Testis (tissue), 3 donors: Measurements from ENCODE around the gene CTNNA1. TPM values are rescaled to one million over a fixed set of nuclear protein-coding genes. Genes with fewer than 3 reads are reported as not detected.

Source experiments
- DNase-seq: peaks from one replicate; pipeline ENCODE4 v3.0.0-alpha.2; 2019
- H3K27ac ChIP-seq, 2 donors: fragments of 200-600 bp; sonication (generic); one replicate each; pipeline ENCODE4 v1.5.1; 2019
- H3K27me3 ChIP-seq: fragments of 200-600 bp; sonication (generic); one replicate; pipeline ENCODE4 v1.5.1; 2019
- H3K36me3 ChIP-seq: fragments of 200-600 bp; sonication (generic); one replicate; pipeline ENCODE4 v1.5.1; 2017; ENCODE audit warnings: low read depth; ENCODE audit errors: missing control alignments
- H3K4me1 ChIP-seq: fragments of 200-600 bp; sonication (generic); one replicate; pipeline ENCODE4 v1.5.1; 2019
- H3K4me3 ChIP-seq, 2 donors: fragments of 200-600 bp; sonication (generic); one replicate each; pipeline ENCODE4 v1.5.1; 2017 to 2019
- H3K9me3 ChIP-seq: fragments of 200-600 bp; sonication (generic); one replicate; pipeline ENCODE4 v1.5.1; 2017
- POLR2A ChIP-seq: fragments of 450-650 bp; IDR thresholded peaks from one replicate; pipeline ENCODE4 v1.6.1; 2017; ENCODE audit warnings: antibody characterized with exemption, mild to moderate bottlenecking, moderate library complexity
- WGBS, 2 donors: methylation state at CpG; one replicate each; pipeline ENCODE4 v1.1.5; 2018; 5-methylcytosine and 5-hydroxymethylcytosine counted together
- intact Hi-C: fragments of 100-400 bp; cut with DNase I; formaldehyde crosslinking; loops from one replicate; pipeline ENCODE4 v1.15.1; 2023; ENCODE audit warnings: low total_unique reads
- polyA plus RNA-seq: library from polyadenylated mRNA; stranded (reverse); fragments of 350-450 nt; fragmentation: Illumina TruSeq; extraction: RNeasy Lipid Tissue Mini Kit (QIAGEN cat#74804); gene quantifications from one replicate; pipeline ENCODE4 v1.2.3, GENCODE V29; 2014; ENCODE audit warnings: low read depth, low replicate concordance; ENCODE audit not compliant: insufficient read depth
- total RNA-seq, 2 donors: library from RNA; depleted of rRNA; stranded (reverse); fragments of >200 nt; gene quantifications; one replicate each; pipeline ENCODE4 v1.2.3, GENCODE V29; 2016
- TF ChIP-seq, protein P1 (sequence below), 3 experiments: fragments of 450-650 bp in 2 of 3; fragments of 200-600 bp in 1 of 3; sonication (generic) in 1 of 3; IDR thresholded peaks; one replicate each; pipeline ENCODE4 v1.5.1; 2016 to 2019; ENCODE audit warnings: antibody characterized with exemption in 3 of 3, mild to moderate bottlenecking in 2 of 3, moderate library complexity in 1 of 3

Gene CTNNA1
- total and polyA plus RNA-seq, 3 donors from 2014 or later: 107 to 154 (median 135) TPM

DNA sequence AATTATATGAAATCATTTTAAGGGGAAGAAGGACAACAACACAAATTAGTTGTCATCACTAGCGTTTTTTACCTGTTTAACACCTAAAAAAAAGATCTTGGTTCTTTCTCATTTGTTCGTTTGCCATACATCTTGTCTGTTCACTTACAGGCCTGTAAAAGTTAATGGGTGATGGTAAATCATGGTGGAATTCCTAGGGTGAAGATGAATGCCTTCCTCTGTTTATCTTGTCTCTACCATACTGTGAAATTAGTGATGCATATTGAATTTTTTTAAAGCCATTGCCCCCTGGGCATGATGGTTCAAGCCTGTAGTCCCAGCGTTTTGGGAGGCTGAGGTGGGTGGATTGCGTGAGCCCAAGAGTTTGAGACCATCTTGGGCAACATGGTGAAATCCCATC lies 75.3 kb downstream of the CTNNA1 start:
- H3K27ac ChIP-seq: no peak overlapping the region
- H3K9me3 ChIP-seq: no peaks in the 10 kb centered on the region
- WGBS, 2 donors: 80 to 84% methylated on average over 4 of the region's 4 CpGs
- DNase-seq: no peak
- TF ChIP-seq POLR2A: no peak
- TF ChIP-seq, protein P1, sequence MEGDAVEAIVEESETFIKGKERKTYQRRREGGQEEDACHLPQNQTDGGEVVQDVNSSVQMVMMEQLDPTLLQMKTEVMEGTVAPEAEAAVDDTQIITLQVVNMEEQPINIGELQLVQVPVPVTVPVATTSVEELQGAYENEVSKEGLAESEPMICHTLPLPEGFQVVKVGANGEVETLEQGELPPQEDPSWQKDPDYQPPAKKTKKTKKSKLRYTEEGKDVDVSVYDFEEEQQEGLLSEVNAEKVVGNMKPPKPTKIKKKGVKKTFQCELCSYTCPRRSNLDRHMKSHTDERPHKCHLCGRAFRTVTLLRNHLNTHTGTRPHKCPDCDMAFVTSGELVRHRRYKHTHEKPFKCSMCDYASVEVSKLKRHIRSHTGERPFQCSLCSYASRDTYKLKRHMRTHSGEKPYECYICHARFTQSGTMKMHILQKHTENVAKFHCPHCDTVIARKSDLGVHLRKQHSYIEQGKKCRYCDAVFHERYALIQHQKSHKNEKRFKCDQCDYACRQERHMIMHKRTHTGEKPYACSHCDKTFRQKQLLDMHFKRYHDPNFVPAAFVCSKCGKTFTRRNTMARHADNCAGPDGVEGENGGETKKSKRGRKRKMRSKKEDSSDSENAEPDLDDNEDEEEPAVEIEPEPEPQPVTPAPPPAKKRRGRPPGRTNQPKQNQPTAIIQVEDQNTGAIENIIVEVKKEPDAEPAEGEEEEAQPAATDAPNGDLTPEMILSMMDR (IDR thresholded peaks at IDR 0.05): no peak
- H3K27me3 ChIP-seq: no peaks in the 10 kb centered on the region
- no peak overlapping the region for H3K4me3 ChIP-seq
- no peaks in the 10 kb centered on the region for H3K4me1 ChIP-seq
- H3K36me3 ChIP-seq: no peaks in the 10 kb centered on the region
- intact Hi-C loops: no loop called here

DNA sequence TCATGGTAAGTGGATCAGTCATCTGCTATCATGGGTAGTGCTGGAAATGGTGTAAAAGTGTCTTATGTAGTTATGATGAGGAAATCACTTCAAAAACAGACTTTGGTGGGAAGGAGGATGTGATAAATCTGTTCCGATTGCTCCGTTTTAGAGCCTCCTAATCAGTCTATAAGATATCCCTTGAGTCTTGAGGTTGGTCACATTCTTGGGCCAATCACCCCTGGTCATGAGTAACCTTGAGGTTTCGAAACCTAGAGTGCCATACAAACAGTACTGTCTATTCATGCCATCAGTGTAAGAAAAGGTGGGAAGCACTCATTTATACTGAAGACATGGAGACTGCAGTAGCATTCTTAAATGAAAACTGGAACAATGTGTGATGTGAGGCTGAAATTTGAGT lies 76.1 kb downstream of the CTNNA1 start:
- Histone ChIP-seq H3K4me1 (no peaks in the 10 kb centered on the region), H3K4me3 (no peak overlapping the region), H3K27ac (no peak overlapping the region), H3K36me3 (no peaks in the 10 kb centered on the region), H3K27me3 (no peaks in the 10 kb centered on the region), H3K9me3 (no peaks in the 10 kb centered on the region)
- TF ChIP-seq POLR2A: no peak
- TF ChIP-seq, protein P1 (IDR thresholded peaks at IDR 0.05): no peak
- intact Hi-C loops: no loop called here
- WGBS, 2 donors: 79 to 86% methylated on average over 3 of the region's 3 CpGs
- DNase-seq: no peak

DNA sequence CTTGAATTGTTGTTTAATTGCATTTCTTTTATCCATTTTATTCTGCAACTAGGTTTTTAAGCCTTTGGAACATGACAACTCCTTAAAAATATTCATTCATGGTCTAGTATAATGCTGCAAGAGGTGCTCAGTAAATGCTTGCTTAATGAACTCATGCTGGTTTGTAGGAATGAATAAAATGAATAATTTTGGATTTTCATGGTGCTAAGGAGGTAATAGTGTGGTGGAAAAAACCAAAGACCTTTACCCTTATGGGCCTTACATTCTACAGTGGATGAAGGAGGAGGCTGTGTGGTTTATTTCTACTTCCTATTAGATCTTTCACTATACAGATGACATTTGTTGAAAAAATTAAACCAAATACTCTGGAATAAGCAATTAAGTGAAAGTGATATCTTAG lies 78.5 kb downstream of the CTNNA1 start:
- Histone ChIP-seq H3K36me3 (no peaks in the 10 kb centered on the region), H3K4me3 (no peak overlapping the region), H3K4me1 (no peaks in the 10 kb centered on the region), H3K27ac (no peak overlapping the region), H3K9me3 (no peaks in the 10 kb centered on the region), H3K27me3 (no peaks in the 10 kb centered on the region)
- intact Hi-C loops: no loop called here
- TF ChIP-seq, protein P1 (IDR thresholded peaks at IDR 0.05): no peak
- TF ChIP-seq POLR2A: no peak
- no peak for DNase-seq

DNA sequence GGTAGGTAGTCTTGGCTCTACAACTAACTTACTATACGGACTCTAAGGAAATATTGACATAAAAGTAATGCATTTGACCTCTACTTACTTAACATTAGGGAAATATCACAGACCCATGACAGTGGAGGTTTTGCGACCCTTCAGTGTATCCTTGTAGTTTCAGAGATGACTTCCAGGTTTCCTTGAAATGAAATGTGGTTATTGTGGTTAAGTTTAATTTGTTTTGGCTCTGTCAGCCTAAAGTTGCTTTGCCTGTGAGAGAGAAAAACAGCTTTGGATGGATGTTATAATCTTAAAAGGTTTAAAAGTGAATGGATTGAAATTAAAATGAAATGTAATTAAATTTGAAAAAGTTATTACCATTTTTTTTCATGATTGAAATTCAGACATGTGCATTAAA lies 79.0 kb downstream of the CTNNA1 start:
- no peaks in the 10 kb centered on the region for H3K4me1 ChIP-seq
- intact Hi-C loops: no loop called here
- no peak for DNase-seq

DNA sequence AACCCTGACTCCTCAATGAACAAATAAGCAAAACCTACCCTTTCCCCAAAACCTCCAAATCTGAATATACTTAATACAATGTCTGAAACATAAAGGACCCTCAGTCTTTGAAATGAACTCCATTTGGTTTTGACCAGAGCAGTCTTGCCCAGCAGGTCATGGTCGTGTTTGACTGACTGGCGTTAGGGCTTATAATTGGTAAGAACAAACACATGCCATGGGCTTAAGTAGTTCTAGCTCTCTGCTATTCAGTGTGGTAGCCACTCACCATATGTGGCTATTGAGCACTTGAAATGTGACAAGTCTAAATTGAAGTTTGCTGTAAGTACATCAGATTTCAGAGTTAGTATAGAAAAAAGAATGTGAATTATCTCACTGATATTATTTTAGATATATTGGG lies 79.9 kb downstream of the CTNNA1 start:
- H3K4me3 ChIP-seq: no peak overlapping the region
- H3K4me1 ChIP-seq: no peaks in the 10 kb centered on the region
- WGBS, 2 donors: 91 to 93% methylated on average over 2 of the region's 2 CpGs
- no peak for DNase-seq
- no peaks in the 10 kb centered on the region for H3K27me3 ChIP-seq
- no peak overlapping the region for H3K27ac ChIP-seq
- H3K9me3 ChIP-seq: no peaks in the 10 kb centered on the region
- no peak for TF ChIP-seq POLR2A
- TF ChIP-seq, protein P1 (IDR thresholded peaks at IDR 0.05): no peak
- intact Hi-C loops: no loop called here
- no peaks in the 10 kb centered on the region for H3K36me3 ChIP-seq

More for the DNA sequence above, 79.0 kb downstream of the CTNNA1 start:
- no peaks in the 10 kb centered on the region for H3K27me3 ChIP-seq
- no peaks in the 10 kb centered on the region for H3K9me3 ChIP-seq
- H3K36me3 ChIP-seq: no peaks in the 10 kb centered on the region
- H3K4me3 ChIP-seq: no peak overlapping the region
- no peak overlapping the region for H3K27ac ChIP-seq
- 86 to 95% methylated on average over 2 of the region's 2 CpGs for WGBS, 2 donors
- no peak for TF ChIP-seq POLR2A
- TF ChIP-seq, protein P1 (IDR thresholded peaks at IDR 0.05): no peak
